ENCODE measurements around the gene GRIP1. TPM values are rescaled to one million over a fixed set of nuclear protein-coding genes. Genes with fewer than 3 reads are reported as not detected.

The GRIP1 gene
- total RNA-seq, 1 experiment from 2014 or later = 22.5 TPM

DNA sequence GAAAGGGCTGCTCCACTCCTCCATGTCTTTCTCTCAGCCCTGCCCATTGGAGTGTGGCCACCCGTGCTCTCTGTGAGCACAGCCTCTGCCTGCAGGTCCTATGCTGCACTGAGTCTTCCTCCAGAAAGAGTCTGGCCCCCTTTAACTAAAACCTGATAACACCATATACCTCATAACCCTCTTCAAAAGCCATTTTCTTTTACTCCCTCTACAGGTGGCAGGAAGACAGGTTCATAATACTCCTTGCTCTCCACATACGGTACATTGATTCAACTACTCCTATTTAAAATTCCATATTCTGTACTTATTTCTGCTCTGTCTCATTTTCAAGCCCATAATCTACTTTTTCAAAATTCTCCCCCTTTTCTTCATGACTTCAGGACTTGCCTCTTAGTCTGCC is 232.6 kb downstream of the GRIP1 start:
- ATAC-seq (peak; percentile 20; the same call in 1 of the 2 replicates), DNase-seq (ENCODE audit: low spot score) (no peak)
- TF ChIP-seq ZNF512 (CRISPR knock-in tag; IDR thresholded peaks at IDR 0.05; ENCODE audit: borderline replicate concordance) (no peak), ETV6 (CRISPR knock-in tag; IDR thresholded peaks at IDR 0.05) (no peak), ZNF263 (CRISPR knock-in tag; IDR thresholded peaks at IDR 0.05; ENCODE audit: low read depth) (no peak), ZNF232 (CRISPR knock-in tag; IDR thresholded peaks at IDR 0.05) (no peak), MYBL2 (CRISPR knock-in tag; IDR thresholded peaks at IDR 0.05) (no peak), CREB1 (CRISPR knock-in tag; IDR thresholded peaks at IDR 0.05) (no peak), CREM (CRISPR knock-in tag; IDR thresholded peaks at IDR 0.05) (no peak), MXD4 (CRISPR knock-in tag; IDR thresholded peaks at IDR 0.05; ENCODE audit: borderline replicate concordance) (no peak), NFE2L1 (CRISPR knock-in tag; IDR thresholded peaks at IDR 0.05) (no peak), GRHL2 (CRISPR knock-in tag; IDR thresholded peaks at IDR 0.05; ENCODE audit: insufficient replicate concordance, severe bottlenecking) (no peak), ZNF671 (CRISPR knock-in tag; IDR thresholded peaks at IDR 0.05) (no peak), STAT6 (CRISPR knock-in tag; conservative IDR thresholded peaks at IDR 0.05; ENCODE audit: low read depth) (no peak), MAX (CRISPR knock-in tag; IDR thresholded peaks at IDR 0.05) (no peak), ATF6 (CRISPR knock-in tag; IDR thresholded peaks at IDR 0.05) (no peak), ESRRA (CRISPR knock-in tag; IDR thresholded peaks at IDR 0.05; ENCODE audit: borderline replicate concordance) (no peak), SMAD4 (CRISPR knock-in tag; IDR thresholded peaks at IDR 0.05) (no peak)
- TF ChIP-seq, protein P1, sequence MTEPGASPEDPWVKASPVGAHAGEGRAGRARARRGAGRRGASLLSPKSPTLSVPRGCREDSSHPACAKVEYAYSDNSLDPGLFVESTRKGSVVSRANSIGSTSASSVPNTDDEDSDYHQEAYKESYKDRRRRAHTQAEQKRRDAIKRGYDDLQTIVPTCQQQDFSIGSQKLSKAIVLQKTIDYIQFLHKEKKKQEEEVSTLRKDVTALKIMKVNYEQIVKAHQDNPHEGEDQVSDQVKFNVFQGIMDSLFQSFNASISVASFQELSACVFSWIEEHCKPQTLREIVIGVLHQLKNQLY (CRISPR knock-in tag; IDR thresholded peaks at IDR 0.05) = no peak
- Mint-ChIP-seq H3K9me3 (no peaks in the 10 kb centered on the region), H3K4me1 (peaks cover 9% of the 10 kb centered on the region), H3K36me3 (peaks cover 2% of the 10 kb centered on the region; the same call in 1 of the 2 replicates), H3K27ac (no peak overlapping the region), H3K4me3 (no peak overlapping the region), H3K27me3 (ENCODE audit: low read depth) (no peaks in the 10 kb centered on the region)
- ChIA-PET POLR2A (no interaction called here), CTCF (interaction anchor here (1.0 kb wide), 1 partner anchor 70 kb away, joined by 3 read pairs; no protein-coding TSS in a partner anchor)

DNA sequence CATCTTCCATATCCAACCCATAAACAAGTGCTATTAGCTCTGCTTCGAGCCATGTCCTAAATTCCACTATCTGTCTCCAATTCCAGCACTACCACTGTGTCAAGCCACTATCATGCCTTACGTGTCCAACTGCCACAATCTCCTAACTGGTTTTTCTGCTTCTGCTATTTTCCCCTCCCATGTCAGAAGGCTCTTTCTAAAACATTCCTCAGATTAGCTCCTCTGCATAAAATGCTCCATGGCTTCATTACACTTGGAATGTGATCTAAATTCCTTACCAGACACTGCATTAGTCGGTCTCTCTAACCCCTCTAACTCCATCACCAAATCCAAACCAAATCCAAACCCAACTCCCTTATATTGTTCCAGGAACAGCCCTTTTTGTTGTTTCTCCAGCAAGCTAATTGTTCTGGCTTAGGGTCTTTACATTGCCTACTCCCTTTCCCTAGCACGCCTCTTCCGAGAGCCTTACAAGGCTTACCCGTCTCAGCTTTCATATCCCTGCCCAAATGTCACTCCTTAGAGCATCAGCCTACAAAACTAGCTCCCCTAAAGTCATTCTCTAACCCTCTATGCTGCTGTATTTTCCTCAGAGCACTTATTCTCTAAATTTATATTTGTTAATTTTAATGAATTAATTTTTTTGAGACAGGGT is 236.8 kb downstream of the GRIP1 start:
- CTCF ChIA-PET = interaction anchor here (0.6 kb wide), 1 partner anchor 416 kb away, joined by 4 read pairs; no protein-coding TSS in a partner anchor
- ATAC-seq = peak; percentile 67
- TF ChIP-seq, protein P2, sequence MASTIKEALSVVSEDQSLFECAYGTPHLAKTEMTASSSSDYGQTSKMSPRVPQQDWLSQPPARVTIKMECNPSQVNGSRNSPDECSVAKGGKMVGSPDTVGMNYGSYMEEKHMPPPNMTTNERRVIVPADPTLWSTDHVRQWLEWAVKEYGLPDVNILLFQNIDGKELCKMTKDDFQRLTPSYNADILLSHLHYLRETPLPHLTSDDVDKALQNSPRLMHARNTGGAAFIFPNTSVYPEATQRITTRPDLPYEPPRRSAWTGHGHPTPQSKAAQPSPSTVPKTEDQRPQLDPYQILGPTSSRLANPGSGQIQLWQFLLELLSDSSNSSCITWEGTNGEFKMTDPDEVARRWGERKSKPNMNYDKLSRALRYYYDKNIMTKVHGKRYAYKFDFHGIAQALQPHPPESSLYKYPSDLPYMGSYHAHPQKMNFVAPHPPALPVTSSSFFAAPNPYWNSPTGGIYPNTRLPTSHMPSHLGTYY (CRISPR knock-in tag; IDR thresholded peaks at IDR 0.05) = no peak
- no peak for TF ChIP-seq E2F1 (CRISPR knock-in tag; IDR thresholded peaks at IDR 0.05)
- TF ChIP-seq ZNF423 (CRISPR knock-in tag; IDR thresholded peaks at IDR 0.05) = no peak
- no peak for TF ChIP-seq PREB (CRISPR knock-in tag; IDR thresholded peaks at IDR 0.05; ENCODE audit: borderline replicate concordance)
- no peak for TF ChIP-seq ZNF121 (CRISPR knock-in tag; IDR thresholded peaks at IDR 0.05)
- TF ChIP-seq, protein P3, sequence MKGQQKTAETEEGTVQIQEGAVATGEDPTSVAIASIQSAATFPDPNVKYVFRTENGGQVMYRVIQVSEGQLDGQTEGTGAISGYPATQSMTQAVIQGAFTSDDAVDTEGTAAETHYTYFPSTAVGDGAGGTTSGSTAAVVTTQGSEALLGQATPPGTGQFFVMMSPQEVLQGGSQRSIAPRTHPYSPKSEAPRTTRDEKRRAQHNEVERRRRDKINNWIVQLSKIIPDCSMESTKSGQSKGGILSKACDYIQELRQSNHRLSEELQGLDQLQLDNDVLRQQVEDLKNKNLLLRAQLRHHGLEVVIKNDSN (CRISPR knock-in tag; IDR thresholded peaks at IDR 0.05) = no peak

More for the DNA sequence above, 236.8 kb downstream of the GRIP1 start:
- POLR2A ChIA-PET = no interaction called here
- Mint-ChIP-seq H3K27ac (no peak overlapping the region), H3K4me1 (peaks cover 6% of the 10 kb centered on the region), H3K27me3 (ENCODE audit: low read depth) (no peaks in the 10 kb centered on the region), H3K9me3 (no peaks in the 10 kb centered on the region), H3K4me3 (no peak overlapping the region), H3K36me3 (peaks cover 2% of the 10 kb centered on the region; the same call in 1 of the 2 replicates)
- DNase-seq (ENCODE audit: low spot score) = no peak

All from WTC11 (cell line).